NCI-H187 treated with DMSO at 0.1 percent for 48 hours (cell line): ENCODE data around the gene APMAP.

Experiments
- DNase-seq: peaks from one replicate; lab custom pipeline; 2025; lab: John Stamatoyannopoulos, UW

Gene APMAP

DNA sequence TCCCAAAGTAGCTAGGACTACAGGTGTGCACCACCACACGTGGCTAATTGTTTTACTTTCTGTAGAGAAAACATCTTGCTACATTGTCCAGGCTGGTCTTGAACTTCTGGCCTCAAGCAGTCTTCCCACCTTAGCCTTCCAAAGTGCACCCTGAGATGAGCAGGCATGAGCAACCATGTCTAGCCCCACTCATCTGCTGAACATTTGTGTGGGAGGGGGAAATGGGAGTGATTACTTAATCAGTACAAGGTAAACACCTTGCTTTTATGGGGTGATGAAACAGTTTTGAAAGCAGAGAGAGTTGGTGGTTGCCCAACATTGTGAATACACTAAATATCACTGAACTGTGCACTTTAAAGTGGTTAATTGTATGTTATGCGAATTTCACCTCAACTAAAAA lies 5.3 kb downstream of the APMAP start:
- DNase-seq, result no peak

GRCh38 chr20:24986436-24987015 lies 6.0 kb downstream of the APMAP start:
- DNase-seq, result peak; percentile 29

- no peak for DNase-seq
Measured at GRCh38 chr20:24985802-24986201, 6.7 kb downstream of the APMAP start.

DNA sequence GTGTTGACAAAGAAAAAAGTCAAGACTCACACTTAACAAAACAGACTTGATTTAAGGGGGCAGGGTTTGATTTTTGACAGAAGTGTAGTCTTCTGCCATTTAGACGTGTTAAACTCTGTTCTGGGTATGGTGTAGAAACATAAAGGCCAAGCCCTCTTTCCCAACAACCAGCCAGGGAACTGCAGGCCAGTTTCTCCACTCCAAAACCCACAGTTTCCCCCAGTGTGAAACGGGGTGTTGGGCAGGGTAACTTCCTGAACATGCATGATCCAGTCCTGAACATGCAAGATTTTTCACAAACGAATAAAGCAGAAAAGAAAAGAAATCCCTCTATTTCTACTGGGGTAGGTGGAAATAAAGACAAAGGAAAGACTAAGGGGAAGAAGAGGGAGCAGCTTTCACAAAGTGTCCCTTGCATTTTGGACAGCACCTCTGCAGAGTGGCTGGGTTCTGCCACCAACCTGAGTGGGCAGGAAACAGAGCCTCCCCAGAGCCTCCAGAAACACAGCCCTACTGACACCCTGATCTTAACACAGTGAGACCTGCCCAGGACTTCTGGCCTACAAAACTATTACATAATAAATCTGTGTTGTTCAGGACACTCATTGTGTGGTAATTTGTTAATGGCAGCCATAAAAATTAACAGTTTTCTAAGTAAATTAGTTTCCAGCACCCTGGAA lies 7.5 kb downstream of the APMAP start:
- no peak for DNase-seq

DNA sequence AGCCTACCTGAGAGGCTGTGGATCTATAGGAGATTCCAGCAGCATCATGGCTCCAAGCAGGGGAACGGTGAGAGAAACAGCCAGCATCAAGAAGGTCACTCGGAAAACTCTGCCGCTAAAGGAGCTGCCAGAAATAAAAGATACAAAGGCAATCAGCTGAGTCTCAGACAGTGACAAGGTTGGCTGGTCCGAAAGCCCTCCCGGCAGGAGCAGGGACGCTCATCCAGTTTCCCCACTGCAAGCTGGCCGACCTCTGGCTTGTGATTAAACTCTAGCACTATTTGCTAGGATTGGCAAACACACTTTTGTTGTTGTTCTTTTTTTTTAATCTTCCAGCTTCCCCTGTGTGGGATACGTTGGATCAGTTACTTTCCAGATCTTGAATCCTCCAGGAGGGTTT lies 8.7 kb downstream of the APMAP start:
- DNase-seq, result no peak

GRCh38 chr20:24981790-24982189 lies 10.8 kb downstream of the APMAP start:
- no peak for DNase-seq

DNA sequence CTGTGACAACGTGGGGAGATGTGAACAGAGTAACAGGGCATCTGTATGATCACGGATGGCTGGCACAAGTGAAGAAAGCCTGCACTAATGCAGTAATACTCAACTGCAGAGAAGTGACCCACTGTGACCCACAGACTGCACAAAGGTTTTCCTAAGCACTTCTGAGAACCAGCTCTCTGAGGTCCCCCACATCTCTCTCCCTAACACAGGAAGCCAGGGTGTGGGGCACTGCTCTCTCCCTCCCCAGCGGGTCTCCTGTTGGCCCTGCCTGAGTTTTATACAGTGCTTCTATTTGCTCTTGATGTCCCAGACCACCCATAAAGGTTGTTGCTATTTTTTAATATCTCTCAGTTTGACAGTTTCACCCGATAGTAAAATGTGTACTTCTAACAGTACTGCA lies 11.3 kb downstream of the APMAP start:
- DNase-seq, result no peak

DNA sequence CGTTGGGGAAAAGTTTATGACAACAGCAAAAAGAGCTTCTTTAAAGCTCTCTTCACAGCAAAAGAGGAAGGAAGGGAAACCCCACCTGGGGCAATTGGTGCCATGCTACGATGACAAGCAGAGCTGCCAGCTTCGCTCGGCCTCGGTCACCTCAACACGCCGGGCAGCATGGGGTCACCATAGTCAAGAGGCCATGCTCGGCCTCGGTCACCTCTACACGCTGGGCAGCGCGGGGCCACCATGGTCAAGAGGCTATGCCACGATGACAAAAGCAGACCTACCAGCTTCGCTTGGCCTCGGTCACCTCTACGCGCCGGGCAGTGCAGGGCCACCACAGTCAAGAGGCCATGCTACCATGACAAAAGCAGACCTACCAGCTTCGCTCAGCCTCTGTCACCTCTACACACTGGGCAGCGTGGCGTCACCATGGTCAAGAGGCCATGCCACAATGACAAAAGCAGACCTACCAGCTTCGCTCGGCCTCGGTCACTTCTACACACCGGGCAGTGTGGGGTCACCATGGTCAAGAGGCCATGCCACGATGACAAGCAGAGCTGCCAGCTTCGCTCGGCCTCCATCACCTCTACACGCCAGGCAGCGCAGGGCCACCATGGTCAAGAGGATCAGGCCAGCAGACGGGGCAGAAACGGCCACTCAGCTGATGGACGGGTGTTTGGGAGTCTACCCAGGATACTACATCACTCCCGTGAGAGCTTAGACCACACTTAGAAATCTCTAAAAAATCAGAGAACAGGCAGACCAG lies 12.1 kb downstream of the APMAP start:
- no peak for DNase-seq

DNA sequence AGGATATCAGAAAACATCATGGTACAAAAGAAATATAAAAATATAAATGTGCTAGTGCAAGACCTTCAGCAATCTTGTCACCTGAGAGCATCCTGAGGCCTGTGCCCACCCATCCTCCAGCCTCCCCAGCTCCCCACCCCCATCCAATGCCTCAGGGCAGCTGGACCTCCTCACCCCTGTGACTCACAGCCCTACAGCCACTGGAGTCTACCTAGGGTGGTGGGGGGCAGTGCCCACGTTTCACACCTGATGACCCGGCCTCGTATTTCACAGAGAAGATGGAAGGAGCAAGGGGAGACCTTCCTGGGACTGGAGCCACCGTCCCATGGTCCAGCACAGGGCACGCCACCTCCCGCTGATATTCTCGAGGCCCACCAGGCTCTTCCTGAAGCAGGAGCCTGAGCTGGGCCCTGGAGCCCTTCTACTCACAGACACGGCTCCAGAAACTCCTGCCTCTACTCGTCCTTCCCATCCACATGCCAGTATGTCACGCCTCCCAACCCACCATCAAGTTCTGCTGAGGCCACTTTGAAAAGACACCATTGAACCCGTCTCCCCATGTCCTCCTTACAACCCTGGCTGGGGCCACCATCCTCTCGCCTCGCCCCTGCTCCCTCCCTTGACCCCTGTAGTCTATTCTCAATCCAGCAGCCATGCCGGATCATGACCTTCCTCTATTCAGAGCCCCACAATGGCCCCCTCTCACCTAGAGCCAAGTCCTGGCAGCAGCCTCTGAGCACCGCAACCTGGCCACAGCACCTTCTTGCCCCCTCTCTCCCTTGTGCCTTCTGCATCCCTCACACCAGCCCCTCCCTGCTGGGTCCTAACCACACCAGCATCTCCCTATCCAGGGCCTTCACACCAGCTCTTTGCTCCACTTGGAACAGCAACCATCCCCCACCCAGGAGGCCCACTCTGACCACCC lies 13.3 kb downstream of the APMAP start:
- no peak for DNase-seq

GRCh38 chr20:24978513-24978912 lies 14.0 kb downstream of the APMAP start:
- DNase-seq, result no peak

GRCh38 chr20:24977797-24978196 lies 14.8 kb downstream of the APMAP start:
- no peak for DNase-seq

- no peak for DNase-seq
Measured at GRCh38 chr20:24977336-24977735, 15.2 kb downstream of the APMAP start.

DNA sequence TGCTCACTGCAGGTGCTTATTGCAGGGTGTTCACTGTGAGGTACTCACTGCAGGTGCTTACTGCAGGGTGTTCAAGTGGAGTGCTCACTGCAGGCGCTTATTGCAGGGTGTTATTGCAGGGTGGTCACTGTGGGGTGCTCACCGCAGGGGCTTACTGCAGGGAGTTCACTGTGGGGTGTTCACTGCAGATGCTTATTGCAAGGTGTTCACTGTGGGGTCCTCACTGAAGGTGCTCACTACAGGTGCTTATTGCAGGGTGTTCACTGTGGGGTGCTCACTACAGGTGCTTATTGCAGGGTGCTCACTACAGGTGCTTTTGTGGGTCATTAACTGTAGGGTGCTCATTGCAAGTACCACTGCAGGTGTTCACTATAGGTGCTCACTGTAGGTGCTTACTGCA lies 20.2 kb downstream of the APMAP start:
- DNase-seq, result no peak

GRCh38 chr20:24971376-24972101 lies 21.0 kb downstream of the APMAP start:
- DNase-seq, result no peak

GRCh38 chr20:24970754-24971153 lies 21.8 kb downstream of the APMAP start:
- DNase-seq, result no peak

DNA sequence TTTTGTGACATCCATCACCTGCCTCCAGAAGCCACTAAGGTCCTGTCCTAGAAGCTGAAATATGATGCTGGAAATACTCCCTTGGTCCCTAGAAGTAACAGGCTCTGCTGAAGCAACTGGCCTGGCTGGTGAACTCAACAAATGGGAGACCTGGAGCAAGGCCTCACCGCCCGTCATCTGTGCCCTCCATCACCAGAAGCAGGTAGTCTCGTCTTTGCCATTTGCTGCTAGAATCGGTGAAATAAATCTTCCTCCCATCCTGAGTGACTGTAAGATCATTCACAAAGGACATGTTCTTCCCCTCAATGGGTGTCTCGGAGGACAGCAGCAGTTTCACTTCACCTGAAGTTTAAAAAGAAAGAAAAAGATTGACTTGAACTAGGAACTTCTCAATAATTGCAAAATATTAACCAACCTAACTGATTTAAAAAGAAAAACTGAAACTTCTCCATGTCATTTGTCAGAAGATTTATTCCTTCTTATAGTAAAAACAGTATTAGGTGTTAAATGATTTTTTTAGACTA lies 22.5 kb downstream of the APMAP start:
- no peak for DNase-seq

GRCh38 chr20:24969186-24970029 lies 23.1 kb downstream of the APMAP start:
- no peak for DNase-seq

- DNase-seq, result no peak
Measured at GRCh38 chr20:24968278-24968800, 24.2 kb downstream of the APMAP start.

GRCh38 chr20:24966317-24967012 lies 26.1 kb downstream of the APMAP start:
- no peak for DNase-seq
